Measurements from ENCODE around the gene KCNA1. TPM values are rescaled to one million over a fixed set of nuclear protein-coding genes. Genes with fewer than 3 reads are reported as not detected.

Gene KCNA1
- total and polyA plus RNA-seq, 2 of the 4 experiments (the other 2 are of a cell fraction) = not detected

GRCh38 chr12:4918950-4919660 lies 9.4 kb downstream of the KCNA1 start:
- Histone ChIP-seq H3K27me3 (ENCODE audit: control insufficient read depth, insufficient read depth, low read length) (peaks cover 3% of the 10 kb centered on the region), H3K56ac (ENCODE audit: extremely low read depth, insufficient read depth, low read length) (no peak overlapping the region)

More at GRCh38 chr12:4918950-4919660, 9.4 kb downstream of the KCNA1 start:
- in situ Hi-C loops (cut with MboI; ENCODE audit: low sequenced_read_pairs) = no loop called here
- no peak overlapping the region for H4K8ac ChIP-seq (ENCODE audit: low read depth in 2 of 2, low read length in 2 of 2)
- no TSS peak for BruUV-seq (replicated peaks)
- intact Hi-C loops (cut with micrococcal nuclease) = no loop called here
- H3K14ac ChIP-seq (replicated peaks; ENCODE audit: low read depth, low read length) = no peak overlapping the region
- H3K36me3 ChIP-seq (ENCODE audit: control insufficient read depth, insufficient read depth, low read length) = no peaks in the 10 kb centered on the region
- H2BK20ac ChIP-seq (ENCODE audit: low read depth, low read length) = no peak overlapping the region
- DNase-seq (no peak), ATAC-seq (ENCODE audit: low read depth) (no peak)
- H2BK15ac ChIP-seq (ENCODE audit: low read depth, low read length) = no peak overlapping the region
- no peak overlapping the region for H4K5ac ChIP-seq (ENCODE audit: low read depth, low read length)
- 80% methylated on average over 1 of the region's 6 CpGs; no CpG with 5 or more reads in 1 of the 2 experiments for WGBS, 2 experiments (ENCODE audit: extremely low coverage in 2 of 2, insufficient read length in 1 of 2)
- ChIA-PET CTCF (interaction anchor here (0.6 kb wide), 1 partner anchor 47 kb away, joined by 3 read pairs; no protein-coding TSS in a partner anchor), POLR2A (ENCODE audit: unreplicated experiment) (no interaction called here)
- H3K9me3 ChIP-seq (ENCODE audit: control insufficient read depth, insufficient read depth, low read length) = no peaks in the 10 kb centered on the region
- dilution Hi-C loops (cut with HindIII; ENCODE audit: low sequenced_read_pairs, unreplicated experiment) = no loop called here
- H3K23ac ChIP-seq (ENCODE audit: low read depth, low read length) = no peak overlapping the region
- TF ChIP-seq USF2 (IDR thresholded peaks at IDR 0.05; ENCODE audit: low read depth, low read length) (no peak), RFX5 (IDR thresholded peaks at IDR 0.05; ENCODE audit: low read depth, low read length) (no peak), MXI1 (IDR thresholded peaks at IDR 0.05; ENCODE audit: borderline replicate concordance, low read depth, low read length) (no peak), FOS (IDR thresholded peaks at IDR 0.05; ENCODE audit: low read depth, low read length) (no peak), CEBPB (IDR thresholded peaks at IDR 0.05; ENCODE audit: low read depth, low read length) (no peak), SMC3 (IDR thresholded peaks at IDR 0.05; ENCODE audit: low read depth, low read length) (no peak), MAFK (IDR thresholded peaks at IDR 0.05; ENCODE audit: low read depth, low read length) (no peak), CTCF (conservative IDR thresholded peaks at IDR 0.05; ENCODE audit: low read depth, low read length) (no peak), RAD21 (IDR thresholded peaks at IDR 0.05; ENCODE audit: low read length) (no peak)
- no peak overlapping the region for H3K4me2 ChIP-seq (ENCODE audit: low read depth, low read length)
- no peak overlapping the region for H3K9ac ChIP-seq (ENCODE audit: low read depth, low read length)
- H2AFZ ChIP-seq (replicated peaks; ENCODE audit: low read length, poor library complexity) = no peak overlapping the region
- H4K91ac ChIP-seq (ENCODE audit: insufficient read depth, low read depth, low read length) = no peak overlapping the region
- H3K27ac ChIP-seq (ENCODE audit: insufficient read depth, low read length) = no peak overlapping the region
- no peak overlapping the region for H3K4ac ChIP-seq (ENCODE audit: low read depth, low read length)
- no peak overlapping the region for H2BK5ac ChIP-seq (ENCODE audit: low read depth, low read length, poor library complexity, severe bottlenecking)
- H3K4me3 ChIP-seq (ENCODE audit: insufficient read depth, low read depth, low read length) = no peak overlapping the region
- H3K18ac ChIP-seq (ENCODE audit: low read depth, low read length) = no peak overlapping the region
- H3K4me1 ChIP-seq (ENCODE audit: control insufficient read depth, insufficient read depth, low read length) = no peaks in the 10 kb centered on the region
- no peak overlapping the region for H2BK120ac ChIP-seq (ENCODE audit: low read depth, low read length)
- no peaks in the 10 kb centered on the region for H3K79me1 ChIP-seq (ENCODE audit: low read depth in 1 of 2, low read length in 2 of 2)
- H4K20me1 ChIP-seq (ENCODE audit: insufficient read depth, low read length) = no peaks in the 10 kb centered on the region
- no peaks in the 10 kb centered on the region for H3K9me1 ChIP-seq (ENCODE audit: insufficient read depth, low read length)
- H2AK5ac ChIP-seq (ENCODE audit: low read depth, low read length) = no peak overlapping the region
- no peak overlapping the region for H2AK9ac ChIP-seq (replicated peaks; ENCODE audit: low read depth, low read length, poor library complexity)

Measured in IMR-90 (cell line).